Nucleus accumbens (tissue), 56 donors: ENCODE data around the gene FCHSD2.
"Not testable (repeated sequence)": the region's sequence is repeated elsewhere in the genome, so short reads cannot be mapped to it uniquely, and the experiment has no call there.

ENCODE experiments used
- DNase-seq, 56 donors: peaks; one replicate each; lab custom pipeline; 2025; lab: John Stamatoyannopoulos, UW

FCHSD2 gene

GRCh38 chr11:73152861-73153483, 10.9 kb upstream of the FCHSD2 start:
- DNase-seq: no peak

DNA sequence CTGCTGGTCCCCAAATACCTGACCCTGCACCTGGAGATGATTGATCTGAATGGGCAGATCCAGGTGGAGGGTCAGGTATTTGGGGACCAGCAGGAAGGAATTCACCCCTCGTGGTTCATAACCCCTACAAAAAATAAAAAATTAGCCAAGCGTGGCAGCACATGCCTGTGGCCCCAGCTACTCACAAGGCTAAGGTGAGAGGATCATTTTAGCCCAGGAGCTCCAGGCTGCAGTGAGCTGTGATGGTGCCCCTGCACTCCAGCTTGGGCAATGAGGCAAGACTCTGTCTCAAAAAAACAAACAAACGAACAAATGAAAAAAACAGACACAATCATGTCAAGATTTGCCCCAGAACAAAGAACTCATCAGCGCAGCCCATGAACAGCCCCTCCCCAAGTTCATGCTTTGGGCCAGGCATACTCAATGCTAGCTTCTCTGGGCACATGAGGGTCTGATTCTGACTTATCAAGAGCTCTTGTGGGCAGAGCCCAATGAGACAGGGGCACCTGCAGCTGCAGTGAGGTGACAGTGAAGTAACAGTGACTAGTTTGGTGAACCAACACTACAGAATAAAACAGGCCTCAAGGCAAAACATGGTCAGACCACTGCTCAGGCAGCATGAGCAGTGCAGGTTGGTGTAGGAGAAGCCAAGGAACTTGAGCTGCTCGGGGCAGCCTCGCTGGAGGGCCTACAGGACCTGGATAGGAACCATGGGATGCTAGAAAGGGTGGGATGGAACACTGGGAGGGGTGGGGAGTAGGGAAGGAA, 10.2 kb upstream of the FCHSD2 start:
- DNase-seq: no peak

- DNase-seq: no peak
Measured at GRCh38 chr11:73151416-73151815, 9.3 kb upstream of the FCHSD2 start.

- DNase-seq: no peak
Measured at GRCh38 chr11:73149105-73149504, 7.0 kb upstream of the FCHSD2 start.

DNA sequence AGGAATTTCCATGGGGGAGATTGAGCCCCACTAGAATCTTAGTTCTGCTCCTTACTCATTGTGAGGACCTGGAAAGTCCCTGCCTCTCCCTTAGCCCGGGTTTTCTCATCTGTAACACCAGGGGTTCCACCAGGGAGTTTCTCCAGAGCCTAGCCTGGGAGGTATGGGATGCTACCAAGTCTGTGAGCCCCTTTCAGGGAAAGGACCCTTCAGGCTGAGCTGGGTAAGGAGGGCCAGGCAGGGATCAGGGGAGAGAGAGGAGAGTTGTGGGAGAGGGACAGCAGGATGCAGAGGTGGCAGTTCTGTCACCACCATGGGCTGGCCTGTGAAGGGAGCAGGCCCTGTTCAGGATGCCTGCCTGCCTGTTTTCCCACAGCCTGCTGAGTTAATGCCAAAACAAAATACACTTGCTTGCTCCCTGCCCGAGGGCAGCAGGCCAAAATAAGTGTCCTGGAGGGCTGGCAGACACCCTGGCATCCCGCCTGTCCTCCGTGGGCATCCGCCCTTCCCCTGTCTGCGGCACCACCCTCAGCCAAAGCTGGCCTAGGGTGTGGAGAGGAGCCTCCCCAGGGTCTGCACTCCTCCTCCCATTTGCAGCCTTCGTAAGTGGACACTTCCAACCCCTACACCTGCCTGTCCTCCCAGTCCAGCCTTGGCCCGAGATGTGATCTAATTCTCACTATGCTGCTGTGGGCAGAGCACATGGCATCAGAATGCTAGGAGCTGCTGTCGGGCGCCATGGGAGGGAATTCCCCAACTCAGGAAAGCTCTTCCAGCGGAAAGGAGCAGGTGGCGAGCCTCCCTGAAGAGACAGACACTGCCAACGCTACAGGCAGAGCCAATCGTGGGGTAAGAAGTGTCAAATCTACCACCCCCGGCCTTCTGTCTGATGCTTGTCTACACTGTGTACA, 5.9 kb upstream of the FCHSD2 start:
- DNase-seq: peak in 25 of 56 donors; percentile 13 to 72 (median 34)

DNA sequence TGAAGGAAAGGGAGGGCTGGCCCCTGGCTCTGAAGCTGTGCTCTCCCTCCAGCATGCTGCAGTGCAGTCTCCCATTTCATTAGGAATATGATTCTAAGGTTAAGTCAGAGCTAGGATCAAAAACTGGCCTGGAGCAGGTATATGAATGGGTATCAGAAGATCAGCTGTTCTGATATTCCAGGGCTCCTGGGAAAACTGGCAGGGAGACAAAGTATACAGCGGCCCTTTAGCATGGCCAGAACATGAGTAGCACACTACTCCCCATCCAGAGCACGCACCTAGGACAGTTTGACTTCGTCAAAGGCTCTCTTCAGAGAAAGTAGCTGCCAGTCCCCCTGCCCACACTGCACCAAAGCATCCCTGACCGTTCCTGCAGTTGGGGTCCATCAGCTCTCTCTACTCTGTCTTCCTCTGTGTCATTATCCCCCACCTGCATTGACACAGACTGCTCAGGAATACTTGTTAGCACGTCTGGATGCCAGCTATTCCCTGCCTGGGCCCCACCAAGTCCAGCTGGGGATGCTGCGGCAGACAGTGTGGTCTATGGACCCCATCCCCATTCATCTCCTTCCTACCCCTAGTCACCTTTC, 4.0 kb upstream of the FCHSD2 start:
- DNase-seq: no peak

DNA sequence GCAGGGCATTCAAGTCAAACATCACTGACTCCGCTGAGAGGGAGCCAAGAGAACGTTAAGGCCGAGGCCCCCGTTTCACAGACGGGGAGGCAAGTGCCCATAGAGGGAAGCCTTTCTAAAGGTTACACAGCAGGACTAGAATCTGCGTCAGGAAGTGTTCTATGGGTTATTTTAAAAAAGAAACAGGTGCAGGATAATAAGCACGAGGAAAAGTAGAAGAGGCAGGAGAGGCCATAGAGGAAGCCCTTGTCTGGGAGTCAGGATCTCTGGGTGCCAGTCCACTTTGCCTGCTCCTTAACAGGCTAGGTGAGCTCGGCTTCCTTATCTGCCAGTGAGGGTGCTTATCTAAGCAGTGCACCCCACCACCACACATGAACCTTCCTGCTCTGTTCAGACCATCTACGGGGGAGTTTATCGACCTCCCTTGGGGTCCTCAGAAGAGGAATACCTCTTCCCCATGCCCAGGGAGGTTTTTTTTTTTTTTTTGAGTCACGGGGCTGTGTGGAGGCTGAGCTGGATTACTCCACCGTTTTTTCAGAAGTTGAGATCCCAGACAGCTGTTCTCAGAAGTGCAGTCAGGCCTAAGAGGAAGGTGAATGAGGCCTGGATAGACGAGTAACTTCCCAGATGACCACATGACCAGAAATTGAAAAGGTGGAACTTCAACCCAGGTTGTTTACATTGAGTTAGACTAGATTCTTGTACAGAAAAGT, 1.2 kb upstream of the FCHSD2 start:
- DNase-seq: peak in 2 of 56 donors; percentile 25 to 39

GRCh38 chr11:73141309-73142127, 600 bp downstream of the FCHSD2 start:
- peak in 46 of 56 donors; percentile 36 to 85 (median 70) for DNase-seq

DNA sequence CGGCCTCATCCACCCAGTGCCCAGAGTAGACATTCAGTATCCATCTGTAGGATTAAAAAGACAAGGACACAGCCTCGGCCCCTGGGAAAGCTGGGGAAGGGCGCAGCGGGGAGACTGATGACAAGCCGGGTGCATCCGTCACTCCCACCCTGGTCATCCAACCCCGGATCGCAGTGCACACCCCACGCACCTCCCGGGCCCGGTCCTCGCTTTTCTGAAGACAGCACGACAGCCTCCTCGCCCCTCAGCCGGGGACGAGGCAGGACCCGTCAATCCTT, 1.1 kb downstream of the FCHSD2 start:
- DNase-seq: peak in 17 of 56 donors; percentile 17 to 68 (median 57)

DNA sequence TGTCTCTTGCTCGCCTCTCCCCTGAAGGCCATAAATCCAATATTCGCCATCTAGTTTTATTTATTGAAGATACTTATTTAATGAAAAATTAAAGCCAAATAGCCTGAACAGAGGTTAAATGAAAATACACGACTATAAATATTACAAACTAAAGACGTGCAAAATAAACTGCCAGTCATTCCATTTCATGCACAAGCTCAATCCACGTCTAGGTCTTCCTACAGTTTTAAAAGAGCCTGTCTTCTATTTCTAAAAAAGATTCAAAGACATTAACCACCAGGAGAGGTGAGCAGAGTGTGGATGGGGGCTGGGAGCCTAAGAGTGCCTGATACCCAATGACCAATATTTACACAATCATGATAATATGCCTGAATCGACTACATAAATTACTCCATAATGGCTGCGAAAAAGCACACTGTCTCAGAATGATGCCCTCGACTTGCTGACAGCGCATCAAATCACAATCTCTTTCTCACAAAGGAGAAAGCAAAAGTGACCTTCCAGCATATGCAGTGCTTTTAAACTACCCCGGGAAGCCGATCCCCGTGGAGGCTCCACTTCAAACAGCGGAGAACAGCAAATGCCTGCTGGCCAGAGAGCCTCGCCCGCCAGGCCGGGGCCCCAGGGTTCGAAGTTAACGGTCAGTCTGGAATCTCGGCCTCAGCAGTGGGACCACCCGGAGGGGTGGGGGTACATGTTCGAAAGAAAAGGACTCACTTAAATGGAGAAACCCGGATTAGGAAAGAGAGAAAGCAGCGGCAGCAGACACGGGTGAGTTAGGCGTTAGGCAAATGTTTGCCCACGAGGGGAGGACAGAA, 1.7 kb downstream of the FCHSD2 start:
- peak in 19 of 56 donors; percentile 23 to 70 (median 43) for DNase-seq

DNA sequence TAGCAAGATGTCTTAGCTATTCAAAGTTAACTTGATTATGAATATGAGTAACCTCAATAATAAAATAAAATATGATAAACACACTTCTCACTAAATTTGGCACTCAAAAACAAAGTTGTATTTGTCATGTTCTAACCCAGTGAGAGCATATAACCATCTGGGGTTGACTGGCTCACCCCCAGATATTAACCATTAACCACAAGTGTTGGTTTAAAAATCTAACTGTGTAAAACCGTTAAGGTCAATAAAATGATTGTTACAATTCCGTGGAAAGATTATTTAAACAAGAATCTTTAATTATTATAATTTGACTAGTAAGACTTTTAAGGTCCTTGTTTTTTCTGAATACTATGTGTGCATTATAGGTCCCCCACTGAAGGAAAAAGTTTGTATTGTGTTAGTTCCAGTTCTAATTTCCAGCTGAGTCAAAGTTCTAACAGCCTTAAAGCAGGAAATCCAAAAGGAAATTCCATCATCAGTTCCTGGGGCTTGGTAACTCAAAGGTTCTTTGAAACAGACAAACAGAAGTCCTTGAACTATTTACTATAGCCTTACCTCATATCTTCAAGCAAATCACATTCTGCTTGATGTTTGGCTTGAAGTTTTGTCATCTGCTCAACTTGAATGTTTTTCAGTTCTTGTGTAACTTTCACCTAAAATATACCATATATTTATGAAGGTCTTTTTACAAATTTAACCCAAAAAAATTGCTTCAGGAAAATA, 2.5 kb downstream of the FCHSD2 start:
- DNase-seq: no peak

- no peak for DNase-seq
Measured at GRCh38 chr11:73137944-73138274, 4.2 kb downstream of the FCHSD2 start.

GRCh38 chr11:73137262-73137943, 4.7 kb downstream of the FCHSD2 start:
- DNase-seq: no peak

DNA sequence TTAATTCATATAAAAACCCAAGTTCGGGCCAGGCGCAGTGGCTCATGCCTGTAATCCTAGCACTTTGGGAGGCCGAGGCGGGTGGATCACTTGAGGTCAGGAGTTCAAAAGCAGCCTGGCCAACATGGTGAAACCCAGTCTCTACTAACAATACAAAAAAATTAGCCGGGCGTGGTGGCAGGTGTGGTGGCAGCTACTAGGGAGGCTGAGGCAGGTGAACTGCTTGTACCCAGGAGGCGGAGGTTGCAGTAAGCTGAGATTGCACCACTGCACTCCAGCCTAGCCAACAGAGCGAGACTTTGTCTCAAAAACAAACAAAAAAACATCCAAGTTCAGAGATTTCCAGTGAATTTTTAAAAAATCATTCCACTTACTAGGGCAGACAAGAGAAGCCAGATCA, 5.4 kb downstream of the FCHSD2 start:
- DNase-seq: not testable (repeated sequence)

DNA sequence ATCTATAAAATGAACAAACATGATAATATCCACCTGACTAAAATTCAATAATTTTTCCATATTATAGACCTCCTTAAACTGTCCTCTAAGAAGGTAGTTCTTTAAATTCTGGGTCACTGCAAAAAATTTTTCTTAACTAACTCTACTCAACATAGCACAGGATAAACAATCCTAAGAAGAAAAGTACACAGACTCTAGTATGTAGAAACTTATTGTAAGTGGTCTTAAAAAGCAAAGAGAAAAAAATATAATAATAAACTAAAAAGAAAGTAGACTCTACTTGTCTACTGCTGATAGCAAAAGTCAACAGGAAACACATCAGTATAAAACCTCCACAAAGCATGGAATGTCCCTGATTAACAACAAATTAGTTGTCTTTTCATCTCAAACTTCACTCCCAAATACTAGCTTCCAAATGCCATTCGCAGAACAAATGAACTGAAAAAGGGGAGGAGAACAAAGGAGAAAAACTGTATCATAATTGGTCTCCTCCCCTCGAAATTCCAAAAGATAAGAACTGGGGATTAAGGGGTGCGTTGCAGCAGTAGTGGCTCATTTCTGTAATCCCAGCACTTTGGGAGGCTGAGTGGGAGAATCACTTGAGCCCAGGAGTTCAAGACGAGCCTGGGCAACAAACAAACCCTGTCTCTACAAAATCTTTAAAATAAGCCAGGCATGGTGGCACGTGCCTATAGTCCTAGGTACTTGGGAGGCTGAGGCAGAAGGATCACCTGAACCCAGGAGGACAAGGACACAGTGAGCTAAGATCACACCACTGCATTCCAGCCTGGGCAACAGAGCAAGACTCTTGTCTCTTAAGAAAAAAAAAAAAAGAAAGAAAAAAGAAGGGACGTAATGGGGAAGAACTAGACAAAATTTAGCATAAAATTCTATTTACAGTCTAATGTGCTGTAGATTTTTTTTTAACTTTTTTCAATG, 6.5 kb downstream of the FCHSD2 start:
- DNase-seq: no peak

GRCh38 chr11:73132349-73132748, 9.8 kb downstream of the FCHSD2 start:
- DNase-seq: not testable (repeated sequence)
